GM19397 (cell line): Measurements from ENCODE around the gene CRYAB.
"Not testable (repeated sequence)": the region's sequence is repeated elsewhere in the genome, so short reads cannot be mapped to it uniquely, and the experiment has no call there.

Source experiments
- ATAC-seq: cut with Tn5 transposase; IDR thresholded peaks from one replicate; pipeline ENCODE4 v1.9.1; 2021; ENCODE audit warnings: mild to moderate bottlenecking, moderate library complexity; ENCODE audit not compliant: unreplicated experiment

Gene CRYAB

DNA sequence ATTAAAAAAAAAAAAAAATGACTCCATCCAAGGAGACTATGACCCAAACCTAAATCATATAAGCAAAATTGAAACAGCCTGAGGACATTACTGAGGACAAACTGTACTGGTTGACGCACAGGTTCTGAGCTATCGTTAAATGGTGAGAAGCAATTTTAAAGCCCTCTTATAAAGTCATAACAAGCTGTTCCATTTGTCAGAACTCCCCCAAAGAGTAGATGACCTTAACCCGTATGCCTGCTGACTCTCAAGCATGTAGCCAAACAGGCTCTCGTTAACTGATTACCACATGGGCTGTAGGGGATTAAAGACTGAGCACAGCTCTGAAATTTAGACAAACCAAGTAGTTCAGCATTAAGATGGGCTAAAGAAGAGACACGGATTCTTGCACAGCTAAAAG lies 2.2 kb downstream of the CRYAB start:
- no peak for ATAC-seq

DNA sequence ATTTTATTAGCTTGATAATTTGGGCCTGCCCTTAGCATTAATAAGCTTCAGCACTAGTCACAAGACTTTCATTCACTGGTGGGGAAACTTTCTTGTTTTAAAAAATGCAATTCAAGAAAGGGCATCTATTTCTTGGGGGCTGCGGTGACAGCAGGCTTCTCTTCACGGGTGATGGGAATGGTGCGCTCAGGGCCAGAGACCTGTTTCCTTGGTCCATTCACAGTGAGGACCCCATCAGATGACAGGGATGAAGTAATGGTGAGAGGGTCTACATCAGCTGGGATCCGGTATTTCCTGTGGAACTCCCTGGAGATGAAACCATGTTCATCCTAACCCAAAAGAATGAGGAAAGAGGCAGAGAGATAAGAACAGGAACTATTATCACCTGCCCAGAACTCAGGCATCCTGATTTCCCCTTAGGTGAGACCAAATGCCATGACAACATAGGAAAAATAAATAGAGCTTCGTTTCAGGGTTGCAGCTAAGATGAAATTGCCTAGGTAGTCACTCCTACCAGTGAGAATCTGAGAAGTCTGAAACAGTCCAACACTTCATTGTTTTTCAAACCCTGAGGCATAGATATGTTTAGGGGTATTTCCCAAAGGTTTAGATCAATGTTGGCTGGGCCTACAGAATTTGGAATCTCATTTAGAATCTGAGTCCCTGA lies 2.8 kb downstream of the CRYAB start:
- ATAC-seq: no peak

DNA sequence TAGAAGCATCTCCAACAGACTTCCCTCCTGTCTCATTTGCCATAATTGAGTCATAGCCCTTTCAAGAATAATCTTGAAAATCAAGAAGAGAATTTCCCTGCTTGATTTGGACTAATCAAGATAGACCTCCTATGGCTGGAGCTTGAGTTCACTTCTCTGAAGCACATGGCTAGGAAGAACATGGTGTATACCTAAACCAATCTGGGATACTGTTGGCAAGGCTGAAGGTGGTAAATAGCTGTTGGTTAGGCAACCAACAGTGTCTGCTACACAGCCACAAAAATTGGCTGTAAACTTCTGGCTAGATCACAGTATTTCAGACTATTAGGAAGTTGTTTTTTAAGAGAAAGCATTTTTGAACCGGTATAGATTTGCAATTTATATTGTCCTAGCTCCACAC lies 4.9 kb downstream of the CRYAB start:
- ATAC-seq: no peak

DNA sequence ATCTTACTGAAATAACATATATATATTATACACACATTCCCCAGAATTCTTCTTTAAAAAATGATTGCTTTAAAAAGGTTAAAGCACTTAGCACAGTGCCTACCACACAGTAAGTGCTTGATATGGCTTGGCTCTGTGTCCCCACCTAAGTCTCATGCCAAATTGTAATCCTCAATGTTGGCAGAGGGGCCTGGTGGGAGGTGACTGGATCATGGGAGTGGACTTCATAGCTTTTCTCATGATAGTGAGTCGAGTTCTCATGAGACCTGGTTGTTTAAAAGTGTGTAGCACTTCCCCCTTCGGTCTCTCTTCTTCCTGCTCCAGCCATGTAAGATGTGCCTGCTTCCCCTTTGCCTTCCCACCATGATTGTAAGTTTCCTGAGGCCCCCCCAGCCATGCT lies 6.2 kb downstream of the CRYAB start:
- no peak for ATAC-seq

DNA sequence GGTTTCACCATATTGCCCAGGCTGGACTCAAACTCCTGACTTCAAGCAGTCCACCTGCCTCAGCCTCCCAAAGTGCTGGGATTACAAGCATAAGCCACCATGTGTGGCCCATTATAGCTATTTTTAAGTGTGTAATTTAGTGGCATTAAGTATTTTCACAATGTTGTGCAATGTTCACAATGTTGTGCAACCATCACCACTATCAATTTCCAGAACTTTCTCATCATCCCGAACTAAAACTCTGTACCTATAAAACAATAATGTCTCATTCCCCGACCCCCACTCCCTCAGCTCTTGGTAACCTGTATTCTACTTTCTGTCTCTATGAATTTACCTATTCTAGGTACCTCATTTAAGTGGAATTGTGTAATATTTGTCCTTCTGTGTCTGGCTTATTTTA lies 24.7 kb downstream of the CRYAB start:
- ATAC-seq: no peak

DNA sequence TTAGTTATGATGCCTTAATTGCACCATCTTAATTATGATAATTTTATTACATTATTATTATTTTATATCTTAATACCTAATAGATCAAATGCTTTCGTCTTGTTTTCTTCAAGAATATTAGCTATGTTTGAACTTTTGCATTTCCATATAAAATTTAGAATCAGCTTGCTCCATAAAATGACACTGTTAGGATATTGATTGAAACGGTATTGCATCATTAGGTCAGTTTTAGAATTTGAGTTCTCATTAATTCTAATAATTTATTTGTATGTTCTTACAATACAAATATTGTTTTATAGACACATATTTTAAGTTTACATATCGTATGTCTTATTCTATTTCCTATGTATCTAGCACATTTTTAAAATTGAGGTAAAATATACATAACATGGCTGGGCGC lies 25.5 kb downstream of the CRYAB start:
- ATAC-seq: no peak

DNA sequence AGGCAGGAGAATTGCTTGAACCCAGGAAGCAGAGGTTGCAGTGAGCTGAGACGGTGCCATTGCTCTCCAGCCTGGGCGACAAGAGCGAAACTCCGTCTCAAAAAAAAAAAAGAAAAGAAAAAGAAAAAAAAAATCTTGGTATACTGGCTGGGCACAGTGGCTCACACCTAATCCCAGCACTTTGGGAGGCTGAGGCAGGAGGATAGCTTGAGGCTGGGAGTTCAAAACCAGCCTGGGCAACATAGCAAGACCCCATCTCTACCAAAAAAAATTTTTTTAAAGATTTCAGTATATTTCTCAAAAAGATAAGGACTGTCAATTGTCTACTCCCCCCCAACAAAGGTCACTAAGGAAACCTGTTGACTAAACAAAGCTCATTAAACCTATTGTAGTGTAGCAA lies 26.5 kb downstream of the CRYAB start:
- not testable (repeated sequence) for ATAC-seq

DNA sequence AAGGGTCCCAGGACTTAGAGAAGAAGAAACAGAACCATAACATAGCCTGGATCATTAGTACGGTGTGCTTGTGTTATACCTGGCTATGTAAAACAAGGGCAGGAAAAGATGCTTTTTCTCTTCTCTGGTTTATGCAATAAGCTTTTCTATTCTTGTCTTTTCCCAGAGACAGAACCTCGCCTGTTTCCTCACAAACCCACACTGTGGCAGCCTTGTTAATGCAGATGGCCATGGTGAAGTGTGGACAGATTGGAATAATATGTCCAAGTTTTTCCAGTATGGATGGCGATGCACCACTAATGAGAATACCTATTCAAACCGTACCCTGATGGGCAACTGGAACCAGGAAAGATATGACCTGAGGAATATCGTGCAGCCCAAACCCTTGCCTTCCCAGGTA lies 29.4 kb downstream of the CRYAB start:
- ATAC-seq: no peak

DNA sequence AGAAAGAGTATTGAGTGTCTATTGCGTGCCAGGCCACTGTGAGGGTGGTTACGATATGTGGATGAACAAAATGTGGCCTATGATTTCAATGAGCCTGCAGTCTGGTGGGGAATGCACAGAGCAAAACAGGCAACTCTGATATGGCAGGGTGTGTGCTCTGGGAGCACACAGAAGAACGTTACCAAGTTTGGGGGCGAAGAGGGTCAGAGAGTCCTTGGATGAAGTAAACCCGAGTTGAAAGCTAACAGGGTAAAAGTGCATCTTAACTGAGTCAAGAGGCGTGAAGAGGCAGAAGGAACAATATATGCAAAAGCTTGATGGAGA lies 32.0 kb downstream of the CRYAB start:
- no peak for ATAC-seq

DNA sequence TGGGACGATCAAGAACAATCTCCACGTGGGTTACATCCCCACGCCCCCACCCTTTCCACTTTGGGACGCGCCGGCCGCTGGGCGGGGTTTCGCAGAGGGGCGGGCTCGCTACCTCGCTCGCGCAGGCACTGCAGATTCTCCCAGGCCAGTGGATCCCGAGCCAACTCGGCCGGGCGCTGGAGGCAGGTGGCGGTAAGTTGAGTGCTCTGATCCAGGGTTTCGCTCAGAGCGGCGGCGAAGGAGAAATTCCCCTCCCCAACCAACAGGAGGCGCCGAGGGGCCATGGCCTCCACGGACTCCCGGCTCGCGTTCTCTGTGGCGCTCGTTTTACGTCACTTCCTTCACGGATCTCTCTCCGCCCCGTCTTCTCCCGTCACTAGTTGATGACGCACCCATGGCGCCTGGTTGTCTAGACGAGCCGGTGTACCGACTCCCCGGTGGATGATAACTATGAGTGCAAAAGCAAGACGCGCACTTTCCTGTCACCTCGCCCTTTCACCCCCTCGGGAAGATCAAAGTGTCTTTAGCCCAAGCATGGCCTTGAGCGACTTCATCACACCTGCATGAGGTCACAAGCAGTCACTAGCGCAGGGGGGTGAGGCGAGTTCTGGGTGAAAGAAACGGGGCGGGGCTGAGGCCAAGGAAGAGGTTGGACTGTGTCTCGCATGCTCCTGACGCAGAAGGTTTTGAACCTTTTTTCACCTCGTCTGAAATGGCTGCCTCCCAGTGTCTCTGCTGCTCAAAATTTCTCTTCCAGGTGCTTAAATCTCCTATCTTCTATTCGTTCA lies 32.5 kb downstream of the CRYAB start, which contains the start of the genes CFAP68 and FDXACB1:
CFAP68 (plus strand) TSS at position 693 of the 788 bp plus-strand sequence; CDS start at position 713, 20 bp downstream.
FDXACB1 (minus strand) TSS at position 317 of the 788 bp plus-strand sequence; CDS start at position 284, 33 bp downstream.
- peak; percentile 93 for ATAC-seq

DNA sequence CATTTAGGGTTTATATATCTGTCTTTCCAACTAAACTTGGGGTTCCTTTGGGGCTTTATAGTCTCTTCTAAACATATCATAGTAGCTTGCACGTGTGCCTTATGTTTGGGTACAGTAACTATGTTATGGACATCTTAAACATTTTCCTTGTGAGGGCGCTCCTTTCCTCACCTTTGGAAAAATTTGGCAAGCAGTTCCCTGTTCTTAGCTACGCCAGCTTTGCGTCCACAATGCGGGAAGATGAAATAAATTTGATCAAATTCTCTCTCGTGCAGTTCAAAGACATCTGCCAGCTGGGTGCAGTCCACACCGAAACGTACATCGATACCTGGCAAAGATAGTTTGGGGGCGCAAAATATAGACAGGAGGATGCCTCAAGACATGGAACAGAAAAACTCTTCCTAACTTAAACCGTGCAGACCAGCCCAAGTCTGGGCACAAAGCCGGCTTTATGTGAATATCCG lies 33.2 kb downstream of the CRYAB start:
- ATAC-seq: peak; percentile 4

DNA sequence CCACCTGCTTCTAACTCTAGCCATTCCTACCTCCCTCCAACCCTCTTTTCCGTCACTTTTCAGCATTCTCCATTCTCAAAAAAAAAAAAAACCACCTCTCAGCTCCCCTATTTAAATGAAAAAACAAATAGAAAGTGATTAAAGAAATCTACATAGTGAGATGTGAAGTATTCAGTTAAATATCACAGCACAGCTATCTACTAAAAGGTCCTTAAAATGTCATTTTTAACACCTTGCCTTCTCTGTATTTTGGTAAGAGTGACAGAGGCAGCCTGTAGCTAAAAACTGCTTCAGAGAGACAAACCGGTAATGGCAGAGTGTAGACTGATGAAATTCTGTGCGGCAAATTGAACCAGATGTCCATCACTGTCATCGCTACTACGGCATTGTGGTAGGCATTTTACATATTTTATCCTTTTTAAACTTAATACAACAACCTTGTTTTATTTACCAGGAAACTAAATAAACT lies 39.8 kb downstream of the CRYAB start:
- ATAC-seq: no peak

DNA sequence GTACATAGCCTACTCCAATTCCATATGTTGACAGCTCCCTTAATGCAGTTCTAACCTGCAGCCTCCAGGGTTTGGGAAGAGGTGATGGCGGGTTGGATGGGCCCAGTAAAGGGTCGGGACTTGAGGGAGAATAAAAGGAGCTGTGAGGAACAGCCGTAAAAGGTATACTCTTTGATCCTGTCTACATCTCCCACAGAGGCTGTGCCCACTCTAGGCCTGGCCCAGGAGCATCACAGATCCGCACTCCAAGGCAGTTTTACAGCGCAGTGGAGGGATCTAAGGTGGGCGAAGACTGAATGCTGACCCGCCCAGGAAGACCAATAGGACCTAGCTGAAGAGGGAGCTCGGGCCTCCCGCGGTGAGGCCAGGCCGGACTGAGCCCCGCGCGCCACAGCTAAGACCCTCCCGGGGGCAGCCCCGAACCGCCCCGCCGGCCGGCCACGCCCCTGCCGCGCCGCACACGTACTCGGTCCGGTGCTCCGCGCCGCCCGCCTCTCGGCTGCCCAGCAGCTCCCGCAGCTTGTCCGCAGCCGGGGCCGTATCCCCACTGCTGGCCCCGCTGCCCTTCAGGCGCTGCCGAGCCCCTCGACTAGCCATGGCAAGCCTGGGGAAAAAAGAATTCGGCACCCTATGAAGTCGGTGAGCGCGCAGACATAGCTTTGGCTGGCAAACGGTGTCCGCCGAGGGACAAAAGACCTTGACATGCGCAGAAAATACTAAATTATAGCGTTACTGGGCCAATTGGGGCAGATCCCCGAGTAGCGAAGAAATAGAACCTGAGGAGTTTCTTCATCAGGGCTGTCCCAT lies 40.5 kb downstream of the CRYAB start, which contains the start of gene ALG9:
ALG9 (minus strand) TSS at position 696 of the 807 bp plus-strand sequence; CDS start at position 597, 99 bp downstream.
- peak; percentile 94 for ATAC-seq

DNA sequence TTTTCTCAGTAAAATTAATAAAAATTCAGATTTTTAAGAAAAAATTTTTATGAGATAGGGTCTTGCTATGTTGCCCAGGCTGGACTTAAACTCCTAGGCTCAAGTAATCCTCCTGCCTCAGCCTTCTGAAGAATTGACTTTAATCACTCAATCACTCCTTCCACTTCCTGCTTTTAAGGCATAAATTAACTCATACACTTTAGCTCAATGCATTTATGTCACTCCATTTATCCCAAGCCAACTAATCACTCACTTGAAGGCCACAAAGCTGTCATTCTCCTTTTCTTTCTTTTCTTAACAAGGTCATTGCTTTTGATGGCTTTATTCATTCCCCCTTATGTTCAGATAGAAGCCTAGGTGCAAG lies 41.1 kb downstream of the CRYAB start:
- no peak for ATAC-seq

DNA sequence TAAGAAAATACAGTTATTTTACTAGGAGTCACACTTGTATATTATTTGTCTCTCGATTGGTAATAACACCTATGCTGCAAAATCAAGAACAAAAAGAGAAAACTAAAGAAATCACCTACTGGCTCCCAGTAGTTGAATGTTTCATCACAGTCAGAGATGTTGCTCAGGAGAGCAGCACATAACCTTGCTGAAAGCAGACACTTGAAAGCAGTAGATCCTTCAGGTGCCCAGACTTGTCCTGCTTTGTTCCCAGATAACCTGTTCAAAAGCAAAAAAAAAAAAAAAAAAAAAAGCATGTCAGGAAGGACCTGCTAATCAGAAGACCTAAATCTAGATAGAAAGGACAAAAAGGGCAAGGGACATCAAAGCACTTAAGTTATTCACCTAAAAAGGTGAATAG lies 41.5 kb downstream of the CRYAB start:
- ATAC-seq: no peak

DNA sequence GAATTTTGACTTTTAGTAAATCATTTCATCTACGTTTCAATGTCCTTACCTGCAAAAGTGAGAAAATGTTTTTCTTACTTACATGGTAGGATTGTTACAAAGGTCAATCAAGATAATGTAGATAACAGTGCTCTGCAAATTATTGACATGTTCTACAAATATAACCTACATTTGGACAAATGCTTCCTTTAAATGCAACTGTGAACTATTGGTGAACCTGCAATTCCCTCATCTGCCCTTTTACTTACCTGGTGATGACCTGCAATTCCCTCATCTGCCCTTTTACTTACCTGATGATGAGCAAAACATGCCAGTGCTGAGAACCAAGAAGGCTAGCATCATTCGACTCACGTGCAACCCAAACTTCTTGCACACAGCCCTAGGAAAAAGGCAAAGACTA lies 51.3 kb downstream of the CRYAB start:
- ATAC-seq: no peak
